ENCODE measurements around the gene GORASP2.

GORASP2 gene

DNA sequence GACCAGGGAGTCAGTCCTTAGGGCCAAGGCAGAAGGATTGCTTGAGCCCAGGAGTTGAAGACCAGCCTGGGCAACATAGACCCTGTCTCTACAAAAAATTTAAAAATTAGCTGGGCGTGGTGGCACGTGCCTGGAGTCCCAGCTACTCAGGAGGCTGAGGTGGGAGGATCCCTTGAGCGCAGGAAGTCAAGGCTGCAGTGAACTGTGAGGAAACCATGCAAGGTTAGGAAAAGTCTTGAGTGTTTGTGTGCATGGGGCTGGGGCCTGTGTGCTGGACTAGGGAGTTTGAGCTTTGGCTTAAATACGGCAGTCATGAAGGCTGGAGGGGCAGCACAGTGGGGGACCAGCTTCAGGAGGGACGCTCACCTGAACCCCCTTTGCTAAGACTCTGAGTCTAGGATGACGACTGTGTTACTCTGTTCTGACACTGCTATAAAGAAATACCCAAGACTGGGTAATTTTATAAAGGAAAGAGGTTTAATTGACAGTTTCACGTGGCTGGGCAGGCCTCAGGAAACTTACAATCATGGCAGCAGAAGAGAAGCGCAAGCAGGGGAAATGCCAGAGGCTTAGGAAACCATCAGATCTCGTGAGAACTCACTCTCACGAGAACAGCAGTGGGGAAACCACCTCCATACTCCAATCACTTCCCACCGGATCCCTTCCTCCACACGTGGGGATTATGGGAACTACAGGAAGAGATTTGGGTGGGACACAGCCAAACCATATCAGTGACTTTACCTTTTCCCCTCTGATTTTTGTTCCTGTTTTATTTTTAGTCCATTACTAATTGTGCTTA lies 39.4 kb downstream of the GORASP2 start:
- no peak for DNase-seq

DNA sequence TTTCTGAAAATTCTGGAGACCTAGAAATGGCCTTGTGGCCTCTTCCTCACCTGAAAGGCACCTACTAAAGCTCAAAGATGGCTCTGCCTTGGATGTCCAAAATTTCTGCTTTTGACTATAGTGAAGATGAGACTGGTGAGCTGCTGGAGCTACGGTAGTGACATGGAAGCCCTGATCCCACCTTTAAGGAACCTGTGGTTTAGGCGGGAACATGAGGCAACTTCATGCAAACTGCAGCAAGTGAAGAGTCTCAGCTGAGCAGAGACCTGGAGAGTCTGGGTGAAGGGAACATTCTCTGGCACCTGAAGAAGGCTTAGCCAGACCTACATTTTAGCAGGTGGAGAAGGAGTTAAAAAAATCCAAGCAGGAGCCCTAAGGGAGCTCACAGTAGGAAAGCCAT lies 40.0 kb downstream of the GORASP2 start:
- DNase-seq = no peak

DNA sequence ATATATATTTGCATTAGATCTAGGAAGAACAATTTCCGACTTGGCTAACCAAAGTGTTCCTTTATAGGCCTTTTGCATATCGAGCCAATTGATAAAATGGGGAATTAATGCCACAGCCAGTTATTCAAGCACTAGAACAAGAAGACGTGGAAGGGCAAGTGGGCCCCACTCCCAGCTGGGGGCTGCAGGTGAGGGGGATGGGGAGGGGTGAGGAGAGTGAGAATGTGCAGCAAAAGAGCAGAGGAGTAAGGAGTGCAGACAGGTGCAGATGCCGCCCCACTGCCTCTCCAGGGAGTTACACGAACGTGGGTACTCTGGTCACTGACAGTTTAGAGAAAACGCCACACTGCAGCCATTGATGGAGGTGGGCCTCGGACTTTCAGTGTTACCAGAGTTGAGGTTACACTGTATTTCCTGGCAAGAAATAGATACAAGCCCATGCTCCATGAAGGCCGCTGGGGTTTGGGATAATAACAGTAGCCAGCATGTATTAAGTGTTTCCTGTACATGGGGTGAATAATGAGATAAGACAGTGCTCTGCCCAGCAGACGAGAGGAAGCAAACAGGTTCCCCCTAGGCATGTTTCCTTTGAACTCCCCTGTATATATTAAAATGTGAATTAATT lies 40.9 kb downstream of the GORASP2 start:
- no peak for DNase-seq

DNA sequence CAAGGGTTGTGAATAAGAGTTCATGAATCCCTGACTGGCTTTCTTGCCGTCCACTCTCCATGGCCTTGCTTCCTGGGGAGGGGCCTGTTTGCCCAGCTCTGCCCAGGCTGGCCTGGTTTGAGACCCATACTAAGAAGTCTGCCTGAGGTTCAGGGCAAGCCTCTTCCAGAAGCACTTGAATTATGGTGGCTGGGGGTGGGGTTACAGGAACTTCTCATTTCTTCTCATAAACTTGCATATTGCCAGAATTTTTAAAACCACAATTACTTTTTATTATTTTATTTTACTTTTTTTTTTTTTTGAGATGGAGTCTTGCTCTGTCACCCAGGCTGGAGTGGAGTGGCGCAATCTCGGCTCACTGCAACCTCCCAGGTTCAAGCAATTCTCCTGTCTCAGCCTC lies 42.0 kb downstream of the GORASP2 start:
- DNase-seq = no peak

DNA sequence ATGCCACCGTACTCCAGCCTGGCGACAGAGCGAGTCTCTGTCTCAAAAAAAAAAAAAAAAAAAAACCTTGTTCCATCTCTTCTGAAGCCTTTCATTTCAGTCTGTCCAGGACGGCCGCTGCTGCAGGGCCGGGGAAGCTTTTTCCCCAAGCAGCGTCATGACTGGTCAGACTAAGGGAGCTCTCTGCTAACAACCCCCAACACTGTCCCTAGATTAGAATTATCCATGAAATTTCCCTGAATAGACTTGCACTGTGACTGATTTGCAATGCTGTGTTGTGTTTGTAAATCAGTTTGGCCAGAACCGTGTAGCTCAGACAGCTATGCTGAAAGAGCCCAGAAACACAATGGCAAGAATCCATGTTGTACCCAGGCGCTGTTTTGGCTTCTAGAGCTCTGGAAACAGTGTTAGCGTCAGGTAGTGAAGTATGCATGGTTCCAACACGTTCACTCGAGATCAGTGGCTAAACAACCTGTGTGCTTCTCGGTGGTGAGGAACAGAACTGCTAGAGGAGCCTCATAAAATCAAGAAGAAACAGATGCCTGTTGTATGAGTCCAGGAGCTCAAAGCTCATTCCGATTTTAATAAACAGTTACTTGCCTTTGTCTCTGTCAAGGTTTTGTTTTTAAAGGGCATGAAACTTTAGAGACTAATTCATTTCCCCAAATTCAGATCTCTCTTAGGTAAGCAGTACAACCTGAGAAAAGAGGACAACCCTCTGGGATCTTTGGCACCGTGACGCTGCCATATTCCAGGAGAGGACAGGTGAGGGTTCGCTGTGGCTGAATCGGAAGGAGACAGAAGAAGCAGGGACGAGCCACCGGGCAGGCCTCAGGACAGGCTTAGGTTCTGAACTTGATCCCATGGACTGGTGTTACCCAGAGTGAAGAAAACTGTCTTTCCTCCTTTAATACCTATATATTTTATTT lies 43.5 kb downstream of the GORASP2 start:
- DNase-seq = no peak

DNA sequence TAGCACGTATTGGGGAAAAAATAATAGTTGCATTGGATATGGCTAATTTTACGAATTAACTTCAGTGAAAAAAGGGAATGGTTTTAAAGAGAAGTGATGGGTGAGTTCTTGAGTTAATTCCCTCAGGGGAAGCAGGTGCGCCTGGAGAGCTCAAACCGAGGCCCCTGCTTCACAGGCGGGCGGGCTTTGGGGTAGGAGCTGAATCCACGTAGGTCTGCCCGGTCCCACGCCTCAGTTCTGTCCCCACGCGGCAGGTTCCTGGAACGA lies 44.1 kb downstream of the GORASP2 start:
- no peak for DNase-seq

DNA sequence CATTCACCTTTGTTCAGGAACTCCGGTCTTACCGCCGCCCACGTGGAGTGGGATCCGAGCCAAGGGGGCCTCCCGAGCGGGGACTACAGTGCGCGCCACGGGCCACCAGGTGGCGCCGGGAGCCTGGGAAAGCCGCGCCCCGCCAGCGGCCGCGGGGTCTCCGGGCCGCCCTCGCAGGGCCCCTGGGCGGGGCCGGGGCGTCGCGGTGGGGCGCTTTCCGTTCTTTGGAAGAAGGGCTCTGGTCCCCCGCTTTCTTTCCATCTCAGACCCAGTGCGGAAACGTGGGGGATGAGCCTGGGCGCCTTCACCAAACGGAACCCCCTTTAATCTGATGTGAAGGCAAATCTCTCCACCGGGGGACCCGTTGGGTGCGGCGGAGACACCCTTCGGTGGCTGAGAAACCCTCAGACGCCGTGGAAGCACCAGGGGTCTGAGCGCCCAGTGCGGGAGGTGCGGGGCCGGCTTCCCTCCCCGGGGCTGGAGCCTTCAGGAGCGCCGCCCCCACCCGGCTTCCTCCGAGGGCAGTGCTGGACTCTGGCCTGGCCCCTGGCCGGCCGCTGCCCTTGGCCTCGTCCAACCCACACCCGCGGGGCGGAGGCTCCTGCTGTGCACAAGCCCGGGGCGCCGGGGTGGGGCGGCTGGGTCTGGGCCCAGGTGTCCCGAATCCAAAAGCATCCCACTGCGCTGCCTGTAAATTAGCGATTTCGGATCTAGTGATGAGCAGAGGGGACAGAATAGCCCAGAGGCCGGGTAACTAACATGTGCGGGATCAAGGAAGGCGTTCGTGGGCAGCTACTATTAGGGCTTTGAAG lies 44.6 kb downstream of the GORASP2 start:
- DNase-seq = peak; percentile 95

DNA sequence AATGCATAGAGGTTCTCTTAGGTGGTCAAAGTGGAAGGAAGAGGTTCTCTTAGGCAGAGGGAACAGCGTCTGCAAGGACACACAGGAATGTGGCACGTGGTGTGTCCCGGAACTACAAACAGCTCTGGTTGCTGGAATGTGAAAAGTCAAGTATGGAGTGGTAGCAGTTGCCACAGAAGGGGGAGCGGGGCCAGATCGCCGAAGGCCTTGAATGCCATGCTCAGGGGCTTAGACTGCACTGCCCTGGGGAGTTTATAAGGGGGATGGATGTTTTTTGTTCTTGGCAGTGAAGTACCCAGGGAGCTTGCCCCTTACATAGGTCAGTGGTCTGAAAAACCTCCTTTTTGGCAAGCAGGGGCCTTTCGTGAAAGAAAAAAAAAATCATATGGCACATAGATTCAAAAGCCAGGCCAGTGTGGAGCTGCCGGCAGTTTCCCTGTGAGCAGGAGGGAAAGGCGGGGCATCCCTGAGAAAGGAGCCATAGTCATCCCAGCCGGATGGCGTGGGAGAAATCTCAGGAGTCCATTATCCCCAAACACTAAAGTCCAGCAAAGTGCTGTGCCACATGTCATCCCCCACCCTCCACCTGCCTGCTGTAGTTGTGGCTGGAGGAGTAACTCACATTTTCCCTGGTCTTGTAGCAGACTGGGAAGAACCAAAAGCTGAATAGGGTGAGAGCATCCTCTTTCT lies 45.4 kb downstream of the GORASP2 start:
- DNase-seq = no peak

DNA sequence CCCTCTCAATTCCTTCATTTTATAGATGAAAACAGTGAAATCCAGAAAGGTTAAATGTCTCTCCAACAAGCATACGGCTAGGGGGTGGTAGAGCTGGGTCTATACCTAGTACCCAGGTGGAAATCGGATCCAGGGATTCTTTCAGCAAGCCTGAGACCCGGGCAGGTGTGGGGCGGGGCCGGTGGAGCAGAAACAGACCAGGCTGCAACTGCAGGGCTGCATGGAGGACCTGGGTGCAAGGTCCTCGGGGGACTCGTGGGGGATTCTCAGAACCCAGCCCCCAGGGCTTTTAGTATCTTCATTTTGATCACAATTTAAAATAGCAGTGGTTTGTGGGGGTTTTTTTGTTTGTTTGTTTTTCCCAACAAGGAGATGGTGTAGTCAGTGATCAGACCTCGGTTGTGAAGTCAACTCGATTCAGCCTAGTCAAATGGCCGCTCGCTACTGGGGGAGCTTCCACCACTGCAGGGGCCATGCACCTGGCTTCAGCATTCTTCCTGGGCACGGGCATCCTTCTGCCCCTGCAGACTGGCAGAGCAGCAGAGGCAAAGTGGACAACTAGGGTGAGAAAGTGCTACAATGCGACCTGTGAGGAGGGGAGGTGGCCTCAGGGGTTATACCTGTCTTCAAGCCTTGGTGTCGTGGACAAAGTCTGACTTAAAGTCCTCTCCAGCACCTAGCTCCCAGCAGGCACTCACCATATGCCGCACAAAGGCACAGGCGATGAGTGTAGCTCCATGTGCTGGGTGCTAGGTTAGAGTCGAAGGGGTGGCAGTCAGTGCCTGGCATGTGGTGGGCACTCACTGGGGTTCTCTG lies 46.3 kb downstream of the GORASP2 start:
- DNase-seq = no peak

DNA sequence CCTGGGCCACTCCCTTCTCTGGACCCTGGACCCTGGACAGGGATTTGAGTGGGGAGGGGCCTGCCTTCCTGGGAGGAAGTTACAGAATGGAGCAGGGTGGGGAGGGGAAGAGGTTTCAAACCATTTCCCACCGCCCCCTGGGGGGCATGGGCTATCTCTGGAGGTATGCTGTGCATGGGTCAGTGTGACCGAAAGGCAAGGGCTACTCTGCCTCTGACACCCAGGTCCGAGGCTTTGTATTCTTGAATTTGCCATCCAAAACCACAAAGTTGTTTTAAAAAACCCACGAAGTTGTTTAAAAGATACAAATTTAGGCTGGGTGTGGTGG lies 46.9 kb downstream of the GORASP2 start:
- DNase-seq = no peak

DNA sequence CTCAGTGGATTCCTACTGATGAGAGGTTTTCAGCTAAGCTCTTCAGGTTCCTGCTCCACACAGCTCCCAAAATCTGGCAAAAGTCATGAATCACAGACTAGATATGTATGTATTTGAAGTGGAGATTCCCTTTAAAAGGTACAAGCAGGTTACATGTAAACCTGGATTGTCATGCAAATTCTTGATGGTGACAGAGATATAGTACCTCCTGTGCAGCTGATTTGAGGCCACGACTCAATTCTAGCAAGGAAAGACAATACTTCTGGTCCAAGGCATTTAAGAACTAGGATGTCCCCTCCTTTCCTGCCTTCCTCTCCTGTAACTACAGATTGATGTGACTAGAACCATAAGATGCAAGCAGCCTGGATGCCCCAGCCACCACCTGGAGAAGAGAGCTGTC lies 55.0 kb downstream of the GORASP2 start:
- no peak for DNase-seq

DNA sequence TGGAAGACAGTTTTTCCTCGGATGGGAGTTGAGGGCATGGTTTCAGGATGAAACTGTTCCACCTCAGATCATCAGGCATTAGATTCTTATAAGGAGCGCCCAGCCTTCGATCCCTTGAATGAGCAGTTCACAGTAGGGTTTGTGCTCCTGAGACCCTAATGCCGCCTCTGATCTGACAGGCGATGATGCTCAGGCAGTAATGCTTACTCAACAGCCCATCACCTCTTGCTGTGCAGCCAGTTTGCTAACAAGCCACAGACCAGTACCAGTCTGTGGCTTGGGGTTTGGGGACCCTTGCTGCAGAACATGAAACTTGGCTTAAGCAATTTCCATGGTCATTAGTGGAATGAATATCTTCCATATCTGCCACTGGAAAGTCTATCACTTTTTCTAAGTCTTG lies 56.4 kb downstream of the GORASP2 start:
- no peak for DNase-seq

DNA sequence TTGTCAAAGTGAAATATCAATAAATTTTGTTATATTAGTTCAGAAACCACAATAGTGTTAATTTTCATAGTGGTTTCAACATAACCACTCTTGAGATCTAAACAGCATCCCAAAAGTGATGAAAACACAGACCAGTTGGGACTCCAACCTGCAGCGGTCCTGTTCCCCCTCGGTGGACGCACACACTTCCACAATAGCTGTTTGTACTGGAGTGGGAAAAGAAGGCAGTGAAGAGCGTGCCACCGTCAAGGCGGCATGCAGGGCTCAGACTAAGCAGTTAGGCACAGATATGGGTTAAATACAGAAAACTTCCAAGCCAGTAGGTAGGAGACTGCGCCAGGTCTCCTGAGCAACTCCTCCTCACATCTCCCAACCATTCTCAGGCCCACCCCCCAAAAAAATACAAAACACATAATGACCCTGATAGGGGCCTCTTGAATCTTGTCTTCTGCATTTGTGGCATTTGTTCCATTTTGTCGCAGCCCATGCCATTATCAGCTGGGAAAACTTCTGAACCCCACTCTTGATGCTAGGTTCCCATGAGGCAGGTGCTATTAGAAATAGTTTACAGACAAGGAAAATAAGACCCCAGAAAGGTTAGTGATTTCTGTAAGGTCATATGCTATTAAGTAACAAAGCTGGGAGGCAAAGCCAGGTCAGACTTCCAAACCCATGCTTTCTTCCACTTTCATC lies 57.7 kb downstream of the GORASP2 start:
- no peak for DNase-seq

DNA sequence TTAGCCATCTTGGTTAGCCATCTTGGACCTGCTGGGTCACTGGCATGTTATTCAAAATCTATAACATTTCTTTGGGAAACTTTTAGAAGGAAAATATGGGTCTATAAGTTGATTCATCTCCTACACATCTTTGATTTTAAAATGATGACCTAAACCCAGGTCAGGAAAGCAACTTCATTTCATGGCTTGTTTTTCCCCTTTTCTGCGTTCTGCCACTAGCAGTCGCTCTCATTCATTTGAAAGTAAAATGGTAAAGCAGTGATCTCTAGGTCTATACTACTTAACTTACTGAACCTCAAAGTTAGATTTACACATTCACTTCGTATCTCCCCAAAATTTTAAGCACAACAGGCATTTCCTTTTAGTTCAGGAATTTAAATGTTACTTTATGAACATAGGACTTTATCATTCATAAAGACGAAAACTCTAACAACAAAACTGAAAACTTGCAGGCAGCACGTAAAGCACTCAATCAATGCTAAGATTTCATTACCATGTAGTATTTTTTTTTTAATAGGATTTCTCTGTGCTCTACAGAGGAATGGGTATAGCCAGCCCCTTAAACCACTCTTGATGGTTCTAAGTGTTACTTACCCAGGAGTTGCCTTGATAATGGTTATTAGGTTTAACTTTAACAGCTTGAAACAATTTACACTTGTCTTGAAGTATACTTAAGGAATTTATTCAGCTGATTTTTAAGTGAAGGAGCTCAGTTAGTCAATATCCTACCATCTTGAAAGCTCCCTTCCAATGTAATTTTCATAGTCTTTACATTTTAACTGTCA lies 62.5 kb downstream of the GORASP2 start:
- no peak for DNase-seq

DNA sequence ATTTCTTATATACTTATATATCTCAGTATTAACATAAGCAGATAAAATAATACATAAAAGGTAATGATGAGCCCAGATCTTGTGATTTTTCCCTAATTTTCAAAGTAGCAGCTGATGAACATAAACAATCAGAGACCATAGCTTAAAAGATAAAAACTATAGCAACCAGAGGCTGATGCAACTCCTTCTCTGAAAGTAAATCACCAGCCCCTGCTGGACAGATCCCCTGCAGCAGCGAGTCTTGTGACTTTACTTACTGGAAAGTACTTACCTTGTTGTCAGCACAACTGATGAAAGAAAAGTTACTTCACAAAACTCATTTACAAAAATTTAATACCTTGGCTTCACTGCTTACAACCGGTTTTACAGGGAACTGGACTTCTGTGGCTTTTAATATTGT lies 67.3 kb downstream of the GORASP2 start:
- no peak for DNase-seq

DNA sequence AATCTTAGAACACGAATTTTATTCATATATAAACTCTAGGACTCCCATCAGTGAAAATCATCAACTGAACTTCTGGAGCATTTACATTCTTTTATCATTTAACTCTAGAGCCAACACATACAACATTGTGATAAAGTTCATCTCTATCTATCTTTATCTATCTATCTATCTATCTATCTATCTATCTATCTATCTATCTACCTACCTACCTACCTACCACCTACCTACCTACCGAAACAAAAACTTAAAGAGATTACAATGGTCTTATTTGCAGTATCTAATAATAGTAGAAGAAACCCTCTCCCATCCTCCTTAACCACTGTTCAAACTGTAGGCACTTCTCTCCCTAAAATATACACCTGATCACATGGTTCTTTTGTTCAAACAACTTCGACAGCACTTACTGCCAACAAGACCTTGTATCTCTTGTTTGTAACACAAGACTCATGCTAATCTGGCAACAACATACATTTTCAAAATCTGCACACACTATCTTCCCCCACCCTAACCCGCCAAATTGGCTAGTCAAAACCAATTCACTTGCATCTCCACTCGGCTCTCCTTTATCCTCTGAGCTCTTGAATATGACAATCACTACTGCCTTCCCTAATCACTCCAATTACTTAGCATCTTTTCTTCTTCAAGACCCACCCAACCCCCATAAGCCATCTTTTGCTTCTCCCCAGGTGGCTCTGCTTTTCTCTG lies 69.0 kb downstream of the GORASP2 start:
- DNase-seq = no peak

DNA sequence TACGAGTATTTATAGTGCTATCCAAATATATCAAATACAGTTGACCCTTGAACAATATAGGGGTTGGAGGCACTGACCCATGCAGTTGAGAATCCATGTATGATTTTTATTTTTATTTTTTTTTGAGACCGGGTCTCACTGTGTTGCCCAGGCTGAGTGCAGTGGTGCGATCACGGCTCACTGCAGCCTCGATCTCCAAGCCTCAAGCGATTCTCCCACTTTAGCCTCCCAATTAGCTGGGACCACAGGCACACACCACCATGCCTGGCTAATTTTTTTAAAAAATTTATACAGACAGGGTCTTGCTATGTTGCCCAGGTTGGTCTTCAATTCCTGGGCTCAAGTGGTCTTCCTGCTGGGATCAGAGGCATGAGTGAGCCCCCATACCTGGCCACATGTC lies 70.6 kb downstream of the GORASP2 start:
- no peak for DNase-seq

DNA sequence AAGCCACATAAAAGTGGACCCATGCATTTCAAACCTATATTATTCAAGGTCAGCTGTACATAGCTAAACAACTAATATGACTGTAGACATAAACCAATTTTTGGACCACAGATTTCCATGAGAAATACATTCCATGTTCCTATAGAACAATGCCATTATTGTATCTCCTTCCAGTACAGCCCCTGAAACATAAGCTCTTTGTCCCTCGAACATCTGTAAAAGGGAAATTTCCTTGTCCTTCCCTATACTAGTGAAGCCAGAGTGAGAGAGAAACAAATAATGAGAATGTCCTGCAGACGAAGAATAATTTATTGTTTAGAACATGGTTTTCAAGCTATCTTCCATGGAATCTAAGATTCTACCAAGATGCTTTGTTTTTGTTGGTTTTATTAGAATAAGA lies 75.3 kb downstream of the GORASP2 start:
- no peak for DNase-seq

DNA sequence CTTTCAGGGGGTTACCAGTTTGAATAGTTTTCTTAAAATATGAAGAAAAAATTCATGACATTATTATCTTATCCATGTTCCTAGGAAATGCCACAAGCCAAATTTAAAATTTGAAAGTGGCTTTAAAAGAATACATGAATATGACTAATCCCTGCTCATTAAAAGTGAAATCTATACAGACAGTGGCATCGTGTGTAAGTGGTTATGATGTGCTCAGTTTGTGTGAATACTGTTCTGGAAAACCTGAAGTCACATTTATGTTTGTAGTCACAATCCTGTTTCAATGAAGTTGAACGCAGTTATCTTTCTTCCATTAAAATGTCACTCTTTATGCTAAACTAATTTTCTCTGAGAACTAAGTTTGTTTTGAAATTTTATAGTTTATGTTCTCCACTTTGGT lies 75.8 kb downstream of the GORASP2 start:
- DNase-seq = no peak
